C4-2B (cell line): ENCODE data around the gene NOC2L.

ENCODE experiments used
- ZFX ChIP-seq: fragments of 450-650 bp; IDR thresholded peaks from 2 replicates; pipeline ENCODE4 v1.6.1; 2017
- TF ChIP-seq, protein P1 (sequence below): fragments of 450-650 bp; conservative IDR thresholded peaks from 2 replicates; pipeline ENCODE4 v1.5.1; 2017; ENCODE audit warnings: mild to moderate bottlenecking

DNA sequence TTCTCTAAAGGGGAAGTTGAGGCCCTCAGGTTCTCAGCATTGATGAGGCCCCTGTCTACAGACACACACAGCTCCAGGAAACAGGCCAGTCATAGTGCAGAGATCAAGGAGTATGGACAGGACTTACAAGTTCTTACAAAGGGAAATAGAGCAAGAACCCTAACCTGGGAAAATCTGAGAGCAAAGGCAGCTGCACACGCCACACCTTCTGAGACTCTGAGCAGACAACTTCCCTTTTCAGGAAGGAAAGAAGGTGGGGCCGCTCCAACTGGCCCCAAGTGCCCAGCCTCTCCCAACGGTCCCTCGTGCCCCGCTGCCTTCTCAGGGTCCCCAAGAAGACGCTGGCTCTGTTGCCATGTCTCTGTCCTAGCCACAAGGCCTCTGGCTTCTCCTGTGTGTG, 3.6 kb downstream of the NOC2L start:
- TF ChIP-seq, protein P1, sequence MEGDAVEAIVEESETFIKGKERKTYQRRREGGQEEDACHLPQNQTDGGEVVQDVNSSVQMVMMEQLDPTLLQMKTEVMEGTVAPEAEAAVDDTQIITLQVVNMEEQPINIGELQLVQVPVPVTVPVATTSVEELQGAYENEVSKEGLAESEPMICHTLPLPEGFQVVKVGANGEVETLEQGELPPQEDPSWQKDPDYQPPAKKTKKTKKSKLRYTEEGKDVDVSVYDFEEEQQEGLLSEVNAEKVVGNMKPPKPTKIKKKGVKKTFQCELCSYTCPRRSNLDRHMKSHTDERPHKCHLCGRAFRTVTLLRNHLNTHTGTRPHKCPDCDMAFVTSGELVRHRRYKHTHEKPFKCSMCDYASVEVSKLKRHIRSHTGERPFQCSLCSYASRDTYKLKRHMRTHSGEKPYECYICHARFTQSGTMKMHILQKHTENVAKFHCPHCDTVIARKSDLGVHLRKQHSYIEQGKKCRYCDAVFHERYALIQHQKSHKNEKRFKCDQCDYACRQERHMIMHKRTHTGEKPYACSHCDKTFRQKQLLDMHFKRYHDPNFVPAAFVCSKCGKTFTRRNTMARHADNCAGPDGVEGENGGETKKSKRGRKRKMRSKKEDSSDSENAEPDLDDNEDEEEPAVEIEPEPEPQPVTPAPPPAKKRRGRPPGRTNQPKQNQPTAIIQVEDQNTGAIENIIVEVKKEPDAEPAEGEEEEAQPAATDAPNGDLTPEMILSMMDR: no peak
- no peak for TF ChIP-seq ZFX
